Prostate gland (tissue), 2 donors: ENCODE results near the gene CD3E.

Source experiments
- CTCF ChIP-seq, 4 experiments: fragments of 200-600 bp in 2 of 4; fragments of 450-650 bp in 2 of 4; sonication (generic) in 2 of 4; IDR thresholded peaks; 1 replicate in 3 of 4; 2 replicates in 1 of 4; pipeline ENCODE4 v1.5.1; 2016 to 2019; ENCODE audit warnings: antibody characterized with exemption in 4 of 4, mild to moderate bottlenecking in 2 of 4, moderate library complexity in 2 of 4
- POLR2A ChIP-seq: fragments of 450-650 bp; IDR thresholded peaks from one replicate; pipeline ENCODE4 v1.6.1; 2016; ENCODE audit warnings: antibody characterized with exemption, mild to moderate bottlenecking

- TF ChIP-seq CTCF (IDR thresholded peaks at IDR 0.05) (no peak), POLR2A (no peak)
Measured at GRCh38 chr11:118312328-118312727, 7.8 kb downstream of the CD3E start.
